HG02840 (cell line): ENCODE data around the gene SPACDR.

Source experiments
- ATAC-seq: cut with Tn5 transposase; IDR thresholded peaks from one replicate; pipeline ENCODE4 v1.9.1; 2021; ENCODE audit warnings: mild to moderate bottlenecking, moderate library complexity, moderate number of reproducible peaks; ENCODE audit not compliant: unreplicated experiment, low FRiP score

Gene SPACDR

DNA sequence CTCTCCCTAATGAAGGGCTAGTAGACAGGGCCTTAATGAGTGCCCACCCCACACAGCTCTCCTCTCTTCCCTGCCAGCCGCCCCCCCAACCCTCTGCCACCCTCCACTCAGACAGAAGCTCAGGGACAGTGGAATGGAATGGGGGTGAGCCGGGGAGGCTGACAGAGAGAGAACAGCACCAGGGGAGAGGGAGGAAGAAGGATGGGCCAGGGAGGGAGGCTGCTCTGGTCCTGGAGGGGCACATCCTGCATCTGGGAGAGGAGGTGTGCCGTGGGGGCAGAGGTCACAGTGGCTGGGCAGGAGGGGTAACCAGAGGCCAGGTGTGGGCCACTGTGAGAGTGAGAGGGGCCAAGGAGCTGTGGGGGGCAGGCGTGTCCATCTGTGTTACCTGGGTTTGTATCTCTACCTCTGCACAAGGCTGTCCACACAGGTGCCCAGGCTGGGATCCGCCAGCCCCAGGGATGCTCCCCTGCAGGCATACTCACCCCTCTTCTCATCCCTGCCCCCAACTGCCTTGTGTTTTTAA is 22.1 kb upstream of the SPACDR start:
- no peak for ATAC-seq

DNA sequence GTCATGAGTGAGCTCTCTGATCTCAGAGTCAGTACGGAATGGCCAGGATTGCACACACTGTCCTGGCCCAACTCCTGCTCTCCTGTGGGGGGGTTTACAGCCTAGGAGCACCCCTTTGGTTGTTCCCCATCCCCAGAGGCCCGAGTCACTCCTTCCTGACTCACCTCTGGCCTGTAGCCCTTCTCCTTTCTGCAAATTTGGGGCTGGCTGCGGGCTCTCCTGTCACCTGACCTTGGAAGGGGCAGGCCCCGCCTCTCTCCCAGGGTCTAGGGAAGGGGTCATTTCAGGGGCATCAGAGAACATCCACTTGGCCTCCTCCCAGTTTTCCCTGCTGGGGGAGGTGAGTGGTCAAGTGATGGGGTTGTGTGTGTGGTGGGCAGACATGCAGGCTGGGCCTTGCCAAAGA is 21.4 kb upstream of the SPACDR start:
- ATAC-seq = no peak

- ATAC-seq = no peak
These were observed 20.6 kb upstream of the SPACDR start for GRCh38 chr7:100484673-100485045.

GRCh38 chr7:100483722-100484672 is 19.9 kb upstream of the SPACDR start, which contains the start of gene NYAP1:
Gene NYAP1, plus strand, starts transcription at chr7:100483927. Its CDS starts 1,385 bp downstream, at chr7:100485312.
- ATAC-seq = peak; percentile 18

GRCh38 chr7:100483090-100483721 is 19.1 kb upstream of the SPACDR start:
- ATAC-seq = peak; percentile 37

DNA sequence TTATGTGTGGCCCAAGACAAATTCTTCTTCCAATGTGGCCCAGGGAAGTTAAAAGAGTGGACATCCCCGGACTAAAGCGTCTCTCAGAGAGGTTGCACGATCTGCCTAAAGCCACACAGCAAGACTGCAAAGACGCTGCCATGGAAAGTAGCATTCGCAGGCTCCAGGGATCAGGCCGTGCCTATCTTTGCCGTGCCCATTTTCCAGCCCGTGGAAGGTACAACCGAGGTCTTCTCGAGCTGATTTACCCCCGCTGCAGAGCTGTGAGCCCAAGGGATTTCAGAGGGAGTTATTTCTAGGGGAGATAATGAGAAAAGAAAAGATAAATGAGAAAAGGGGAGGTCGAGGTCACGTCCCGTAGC is 18.6 kb upstream of the SPACDR start:
- ATAC-seq = no peak

GRCh38 chr7:100481466-100481865 is 17.4 kb upstream of the SPACDR start:
- no peak for ATAC-seq

- peak; percentile 47 for ATAC-seq
These were observed 15.0 kb upstream of the SPACDR start, which contains the start of gene TSC22D4 for GRCh38 chr7:100478958-100479660. Gene TSC22D4, minus strand, starts transcription at chr7:100479214. Its CDS starts 1,176 bp downstream, at chr7:100478038.

GRCh38 chr7:100477871-100478267 is 13.8 kb upstream of the SPACDR start:
- no peak for ATAC-seq

GRCh38 chr7:100476903-100477870 is 13.1 kb upstream of the SPACDR start:
- ATAC-seq = no peak

GRCh38 chr7:100476101-100476780 is 12.2 kb upstream of the SPACDR start:
- no peak for ATAC-seq

- no peak for ATAC-seq
These were observed 11.5 kb upstream of the SPACDR start for GRCh38 chr7:100475549-100475948.

- ATAC-seq = no peak
These were observed 8.9 kb upstream of the SPACDR start for GRCh38 chr7:100472854-100473499.

DNA sequence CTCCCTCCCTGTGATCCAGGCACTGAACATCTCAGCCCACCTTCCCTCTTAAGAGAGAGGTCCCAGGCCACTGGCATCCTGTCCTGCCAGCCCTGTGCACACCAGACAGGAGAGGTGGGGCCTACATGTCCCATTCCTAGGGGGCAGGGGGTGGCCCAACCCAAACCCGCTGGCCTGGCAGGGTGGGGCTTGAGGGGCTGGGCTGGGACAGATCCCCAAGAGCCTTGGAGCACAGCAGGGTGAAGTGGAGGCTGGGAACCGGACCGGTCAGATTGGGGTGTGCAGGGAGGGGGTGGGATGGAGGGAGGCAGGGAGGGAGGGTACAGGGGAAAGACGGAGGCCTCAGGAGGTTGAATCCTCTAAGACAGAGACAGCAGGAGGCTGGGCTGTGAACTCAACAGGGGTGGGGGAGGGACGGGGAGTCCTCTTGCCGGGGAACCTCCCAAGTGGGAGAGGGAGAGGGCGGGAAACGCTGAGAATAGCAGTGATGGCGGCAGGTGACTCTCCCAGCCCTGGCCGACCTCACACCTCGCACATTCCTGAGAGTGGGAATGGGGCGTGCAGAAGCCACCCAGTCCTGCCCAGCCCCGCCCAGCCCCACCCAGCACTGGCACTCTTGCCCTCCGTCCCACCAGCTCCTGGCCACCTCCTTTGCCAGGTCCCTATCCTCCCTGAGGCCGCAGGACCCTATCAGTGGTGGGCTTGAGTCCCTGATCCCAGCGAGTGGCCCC is 8.2 kb upstream of the SPACDR start:
- no peak for ATAC-seq

- no peak for ATAC-seq
These were observed 7.0 kb upstream of the SPACDR start for GRCh38 chr7:100471021-100471420.

DNA sequence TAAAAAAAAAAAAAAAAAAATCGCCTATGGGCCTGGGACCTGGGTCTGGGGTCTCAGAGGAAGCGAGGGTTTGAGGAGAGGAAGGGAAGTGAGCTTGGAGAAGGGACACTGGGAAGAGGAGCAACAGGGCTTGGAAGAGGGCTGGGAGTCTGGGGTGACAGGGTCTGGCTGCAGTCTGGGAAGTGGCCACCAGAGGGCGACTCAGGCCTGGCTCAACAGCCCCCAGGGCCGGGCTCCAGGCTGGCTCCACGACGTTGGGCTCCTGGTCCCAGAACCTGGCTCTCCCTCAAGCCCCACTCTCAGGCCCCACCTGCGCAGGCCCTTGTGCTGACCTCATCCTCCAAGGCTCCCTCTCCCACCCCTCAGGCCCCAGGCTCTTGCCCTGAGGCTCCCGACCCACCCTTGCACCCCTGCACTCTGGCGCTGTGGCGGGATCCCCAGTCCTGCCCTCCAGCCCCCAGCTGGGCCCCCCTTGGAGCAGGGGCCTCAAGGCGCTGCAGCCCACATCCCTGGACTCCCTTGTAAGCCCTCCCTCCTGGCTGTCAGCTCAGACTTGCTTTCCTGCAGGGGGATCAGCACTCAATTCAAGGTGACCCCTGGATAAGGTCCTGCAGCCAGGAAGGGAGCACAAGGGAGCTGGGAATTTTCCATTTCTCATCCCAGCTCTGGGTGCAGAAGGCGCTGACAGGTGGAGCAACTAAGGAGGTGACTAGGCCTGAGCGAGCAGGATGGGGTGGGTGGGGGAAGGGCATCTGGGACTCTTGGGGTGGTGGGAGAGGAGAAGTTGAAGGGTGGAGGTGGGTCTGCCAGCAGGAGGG is 5.4 kb upstream of the SPACDR start:
- ATAC-seq = no peak
